Left hindlimb (tissue), 1 donor: ENCODE results near the gene ASCL5.

ENCODE experiments used
- DNase-seq: peaks from one replicate; pipeline ENCODE4 v3.0.0-alpha.2; 2018

ASCL5 gene

DNA sequence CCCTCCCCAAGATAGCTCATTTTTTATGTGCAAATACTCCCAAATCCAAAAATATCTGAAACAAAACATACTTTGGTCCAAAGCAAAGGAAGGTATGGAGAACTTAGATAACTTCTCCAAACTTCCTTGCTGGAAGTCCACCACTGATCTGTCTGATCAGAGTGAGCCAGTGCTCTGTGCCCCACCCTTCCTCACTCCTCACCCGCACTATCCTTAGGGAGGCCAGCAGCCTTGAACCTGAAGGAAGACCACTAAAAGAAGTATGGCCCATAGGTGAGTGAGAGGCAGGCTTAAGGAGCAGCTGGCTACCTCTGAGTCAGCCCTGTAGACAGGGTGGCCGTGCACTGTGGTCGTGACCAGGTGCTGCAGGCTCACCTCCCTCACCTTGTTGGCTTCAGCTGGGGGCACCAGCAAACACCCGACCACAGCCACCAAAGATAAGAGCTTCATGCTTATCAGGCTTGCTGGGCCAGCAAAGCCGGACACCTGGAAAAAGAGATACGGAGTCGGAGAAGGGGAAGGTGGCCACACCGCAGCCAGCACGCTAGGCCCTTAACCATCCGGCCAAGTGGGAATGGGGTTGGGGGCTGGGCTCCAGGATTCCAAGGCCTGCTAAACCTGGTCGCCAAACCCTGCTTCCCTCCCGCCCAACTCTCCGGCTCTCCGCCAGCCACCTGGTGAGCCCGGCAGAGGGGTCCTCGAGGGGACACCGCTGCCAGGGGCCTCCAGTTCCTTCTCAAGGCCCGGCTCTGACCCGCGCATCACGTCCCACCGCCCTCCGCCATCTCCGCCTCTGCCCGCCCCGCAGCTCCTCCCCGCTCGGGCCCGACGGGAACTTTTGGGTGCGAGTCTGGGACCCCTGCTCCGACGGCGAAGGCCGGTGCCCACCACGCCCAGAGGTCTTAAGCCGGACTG, 26.7 kb upstream of the ASCL5 start:
- DNase-seq, result no peak

DNA sequence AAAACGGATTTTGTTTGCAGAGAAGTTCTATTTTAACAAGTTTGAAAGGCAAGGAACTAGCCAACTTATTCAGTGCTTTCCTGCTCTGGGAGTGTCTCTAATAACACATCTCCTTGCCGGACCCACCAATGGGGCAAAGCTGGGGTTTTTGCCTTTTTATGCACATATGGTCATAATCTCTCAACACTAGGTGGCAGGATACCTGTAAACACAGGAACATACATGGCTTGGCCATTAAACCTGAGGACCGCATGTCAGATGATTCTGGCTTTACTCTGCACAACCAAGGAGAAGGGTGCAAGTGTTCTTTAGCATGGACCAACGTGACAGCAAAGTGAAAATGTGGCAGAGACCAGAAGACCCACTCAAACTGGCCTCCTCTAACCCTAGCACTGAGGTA, 22.4 kb upstream of the ASCL5 start:
- no peak for DNase-seq

DNA sequence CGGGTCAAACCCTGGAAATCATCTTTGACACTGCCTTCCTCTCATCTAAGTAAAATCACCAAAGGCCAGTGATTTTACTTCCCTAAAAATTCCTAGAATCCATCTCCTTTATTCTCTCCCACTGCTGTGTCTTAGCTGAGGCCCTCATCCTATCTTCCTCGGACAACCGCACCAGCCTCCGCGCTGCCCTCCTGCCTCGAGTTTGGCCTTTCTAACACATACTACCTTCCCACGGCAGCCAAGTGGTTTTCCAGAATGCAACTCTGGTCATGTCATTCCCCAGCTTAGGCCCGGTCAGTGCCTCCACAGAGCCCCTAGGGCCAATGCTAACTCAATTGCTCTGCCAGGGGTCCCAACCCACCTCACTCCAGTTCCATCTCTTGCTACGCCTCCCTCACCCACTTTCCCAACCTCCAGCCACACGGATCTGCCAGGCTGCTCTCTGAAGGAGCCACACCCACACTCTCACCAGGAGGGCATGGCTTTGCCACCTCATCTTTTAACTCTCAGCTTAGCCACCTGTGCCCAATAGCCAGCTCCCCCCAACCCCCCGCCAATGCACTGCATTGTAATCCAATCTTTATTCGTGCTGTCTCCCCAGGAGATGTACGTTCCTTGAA, 20.5 kb upstream of the ASCL5 start:
- no peak for DNase-seq

DNA sequence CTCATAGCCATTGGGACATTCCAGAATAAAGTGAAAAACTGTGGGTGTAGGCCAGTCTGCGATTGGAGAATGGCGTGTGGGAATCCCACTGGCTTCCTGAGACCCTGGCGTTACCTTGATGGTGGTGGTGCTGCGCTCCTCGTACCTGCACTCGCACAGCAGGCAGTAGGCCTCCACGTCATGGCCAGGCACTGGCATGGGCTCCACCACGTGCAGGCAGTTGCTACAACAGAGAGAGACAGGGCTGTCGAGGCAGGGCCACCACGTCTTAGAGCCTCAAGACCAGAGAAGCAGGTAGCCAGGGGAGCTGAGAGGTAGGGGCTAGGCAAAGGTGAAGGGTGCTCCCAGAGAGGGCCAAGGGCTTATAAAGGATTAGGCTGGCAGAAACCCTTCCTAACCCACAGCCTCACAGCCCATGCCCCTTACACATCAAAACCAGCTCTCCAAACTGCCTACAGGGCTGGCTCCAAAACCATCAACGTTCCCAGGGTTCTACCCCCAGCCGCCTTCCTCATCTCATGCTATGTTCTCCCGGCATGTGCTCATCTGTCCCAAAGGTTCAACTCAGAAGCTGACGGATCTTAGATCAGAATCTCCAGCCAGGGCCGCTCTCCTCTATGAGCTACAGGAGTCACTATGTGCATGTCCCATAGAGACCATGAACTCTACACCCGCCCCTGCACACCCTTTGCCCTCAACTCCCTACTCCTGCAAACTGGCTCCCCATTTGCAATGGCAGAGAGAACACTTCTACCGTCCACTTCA, 19.8 kb upstream of the ASCL5 start:
- DNase-seq, result no peak

DNA sequence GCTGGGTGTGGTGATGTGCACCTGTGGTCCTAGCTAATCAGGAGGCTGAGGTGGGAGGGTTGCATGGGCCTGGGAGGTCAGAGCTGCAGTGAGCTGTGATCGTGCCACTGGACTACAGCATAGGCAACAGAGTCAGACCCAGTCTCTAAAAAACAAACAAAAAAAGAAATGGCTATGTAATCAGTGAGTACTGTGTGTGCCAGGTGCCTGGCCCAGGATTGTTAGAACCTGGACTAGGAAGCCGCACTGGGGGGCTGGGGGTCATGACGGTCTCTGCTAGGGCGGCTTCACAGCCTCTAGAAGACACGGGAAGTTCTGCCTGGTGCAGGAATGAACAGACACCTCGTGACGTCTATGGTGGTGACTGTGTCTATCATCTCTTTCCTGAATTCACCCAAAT, 18.8 kb upstream of the ASCL5 start:
- no peak for DNase-seq

- no peak for DNase-seq
Measured at GRCh38 chr1:201145132-201145531, 18.1 kb upstream of the ASCL5 start.

- DNase-seq, result no peak
Measured at GRCh38 chr1:201144701-201145100, 17.7 kb upstream of the ASCL5 start.

DNA sequence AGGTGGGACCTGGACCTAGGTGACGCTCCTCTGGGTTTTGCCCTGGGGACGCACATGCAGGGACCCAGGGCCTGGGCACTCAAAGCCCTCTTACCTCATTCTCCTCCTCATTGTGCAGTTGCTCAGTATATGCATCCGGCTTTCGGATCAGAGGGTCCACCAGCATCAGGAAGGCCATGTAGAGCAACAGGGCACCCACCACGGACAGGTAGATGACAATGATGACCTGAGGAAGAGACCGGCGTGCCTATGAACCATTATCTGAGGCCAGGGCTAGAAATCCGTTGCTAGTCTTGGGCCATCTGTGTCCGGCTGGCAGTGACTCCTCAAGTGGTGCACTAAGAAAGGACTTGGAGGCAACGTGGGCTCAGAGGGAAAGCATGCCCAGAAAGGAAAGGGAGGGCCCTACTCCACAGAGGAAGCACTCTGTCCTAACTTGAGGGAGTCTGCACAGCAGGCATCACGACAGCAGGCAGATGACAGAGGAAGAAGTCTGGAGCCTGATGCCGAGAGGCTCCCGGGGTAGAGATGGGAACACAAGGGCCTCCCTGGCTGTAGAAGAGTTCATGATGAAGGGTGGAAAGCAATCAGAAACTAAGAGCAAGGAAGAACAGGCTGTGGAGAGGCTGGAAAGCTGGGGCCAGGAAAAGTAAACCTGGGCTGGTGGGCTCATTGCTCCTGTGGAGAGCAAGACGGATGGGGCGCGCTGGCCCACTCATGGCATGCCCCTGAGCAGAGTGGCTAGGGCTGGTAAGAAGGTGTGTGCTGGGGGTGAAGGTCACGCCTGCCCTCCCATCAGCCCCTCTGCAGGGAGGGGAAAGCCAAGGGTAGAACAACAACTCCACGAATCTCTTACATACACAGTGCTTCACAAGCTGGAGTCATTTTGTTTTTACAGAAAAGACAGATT, 17.0 kb upstream of the ASCL5 start:
- no peak for DNase-seq

GRCh38 chr1:201142849-201143725, 16.1 kb upstream of the ASCL5 start:
- no peak for DNase-seq

- DNase-seq, result no peak
Measured at GRCh38 chr1:201142011-201142848, 15.2 kb upstream of the ASCL5 start.

DNA sequence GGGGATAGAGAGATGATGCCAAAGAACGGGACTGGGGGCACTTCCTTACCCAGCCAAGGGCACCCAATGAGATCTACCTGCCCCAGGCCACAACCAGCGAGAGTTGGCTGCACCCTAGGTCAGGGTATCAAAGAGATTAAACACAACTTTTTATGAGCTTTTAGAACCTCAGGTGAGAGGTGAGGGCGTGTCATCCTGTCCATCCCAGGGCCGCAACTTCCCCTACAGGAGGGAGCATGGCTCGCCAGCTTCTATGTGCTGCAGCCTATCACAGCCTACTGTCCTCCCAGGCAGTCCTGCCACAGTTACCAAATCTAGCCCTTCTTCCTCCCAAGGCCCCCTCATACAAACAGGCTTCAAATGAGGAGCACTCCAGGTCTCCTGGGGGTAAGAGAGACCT, 14.4 kb upstream of the ASCL5 start:
- no peak for DNase-seq

- DNase-seq, result no peak
Measured at GRCh38 chr1:201140941-201141260, 13.9 kb upstream of the ASCL5 start.

DNA sequence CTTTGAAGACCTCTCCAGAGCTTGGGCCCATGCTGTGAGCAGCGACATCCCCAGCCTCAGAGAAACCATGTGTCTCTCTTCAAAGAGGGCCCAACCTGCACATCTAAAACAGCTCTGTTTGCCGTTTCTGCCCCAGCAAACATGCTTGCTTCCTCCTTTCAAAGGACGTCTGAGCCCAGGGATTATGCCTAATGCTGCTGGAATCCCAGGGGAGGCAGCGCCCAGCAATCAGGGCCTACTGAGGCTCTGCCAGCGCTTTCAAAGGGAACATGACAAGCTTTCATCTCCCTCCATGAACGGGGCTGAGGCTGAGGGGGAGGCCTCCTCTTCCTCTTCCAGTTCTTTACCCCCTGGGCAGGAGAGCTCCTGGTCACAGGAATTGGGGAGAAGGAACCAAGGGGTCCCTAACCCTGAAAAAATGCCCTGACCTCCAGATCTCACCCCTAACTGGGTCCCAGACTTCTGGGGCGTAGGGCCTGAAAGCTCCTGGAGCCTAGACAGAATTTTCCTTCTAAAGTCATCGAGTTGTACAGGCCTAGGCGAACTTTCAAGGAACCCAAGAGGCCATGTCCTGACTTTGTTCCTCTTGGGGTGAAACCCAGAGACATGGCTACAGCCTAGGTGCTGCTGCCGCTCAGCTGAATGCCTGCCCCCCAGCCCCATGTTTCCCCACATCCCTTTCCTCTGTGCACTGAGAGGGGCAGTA, 13.4 kb upstream of the ASCL5 start:
- no peak for DNase-seq

DNA sequence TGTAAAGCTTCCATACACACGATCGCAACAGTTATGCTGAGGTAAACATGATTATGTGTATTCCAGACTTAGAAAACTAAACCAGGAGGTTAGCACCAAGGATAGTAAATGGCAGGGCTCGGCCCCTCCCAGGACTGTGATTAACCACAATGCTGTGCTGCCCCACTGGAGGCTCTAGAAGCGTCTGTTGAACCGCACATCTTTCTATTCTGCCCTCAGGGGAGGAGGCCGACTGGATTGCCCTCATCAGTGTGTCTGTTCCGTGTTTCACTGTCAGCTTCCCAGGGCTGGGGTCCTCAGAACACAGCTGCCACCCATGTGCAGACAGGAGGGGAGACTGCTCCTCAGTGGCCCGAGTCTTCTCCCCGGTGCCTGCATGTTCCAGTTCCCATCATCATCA, 12.8 kb upstream of the ASCL5 start:
- no peak for DNase-seq

DNA sequence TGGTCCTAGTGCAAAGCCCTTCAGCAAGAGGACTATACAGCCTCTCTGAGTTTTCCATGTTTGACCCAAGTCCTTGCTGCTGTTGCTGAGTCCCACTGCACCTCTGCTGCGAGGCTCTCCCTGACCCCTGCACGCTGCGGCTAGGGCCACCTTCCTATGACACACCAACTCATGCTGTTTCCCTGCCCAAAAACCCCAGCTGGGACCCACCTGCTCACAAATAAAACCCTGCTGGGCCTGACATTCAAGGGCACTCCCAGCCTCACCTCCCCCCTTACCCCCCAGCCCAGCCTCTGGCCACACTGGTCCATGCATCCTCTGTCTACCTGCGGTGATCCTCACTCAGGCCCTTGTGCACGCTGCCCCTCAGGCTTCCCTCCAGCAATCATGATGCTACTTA, 12.3 kb upstream of the ASCL5 start:
- DNase-seq, result no peak

- no peak for DNase-seq
Measured at GRCh38 chr1:201138311-201138840, 11.4 kb upstream of the ASCL5 start.

- peak; percentile 67 for DNase-seq
Measured at GRCh38 chr1:201137579-201138310, 10.8 kb upstream of the ASCL5 start.

DNA sequence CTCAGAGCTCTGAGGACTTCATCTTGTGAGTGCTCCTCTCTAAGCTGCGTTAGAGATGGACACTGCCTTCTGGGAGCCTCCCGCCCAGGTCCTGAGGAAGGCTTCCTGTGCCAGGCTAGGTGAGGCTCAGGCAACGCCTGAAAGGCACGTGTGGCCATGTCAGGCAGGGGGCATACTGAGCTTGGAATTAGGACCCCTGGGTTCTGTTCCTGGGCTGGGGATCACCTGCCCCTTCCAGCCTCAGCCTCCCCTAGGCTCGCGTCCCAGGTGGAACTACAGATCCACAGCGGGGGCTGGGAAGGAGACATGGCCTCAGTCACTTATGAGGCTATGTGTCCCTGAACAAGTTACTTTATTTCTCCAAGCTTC, 10.0 kb upstream of the ASCL5 start:
- DNase-seq, result no peak

GRCh38 chr1:201136355-201137023, 9.5 kb upstream of the ASCL5 start:
- DNase-seq, result no peak
